ENCODE measurements around the gene FAAP100.

- no peak for TF ChIP-seq CTCF (IDR thresholded peaks at IDR 0.05)
- no peak for TF ChIP-seq SP1 (CRISPR knock-in tag; conservative IDR thresholded peaks at IDR 0.05)
- TF ChIP-seq TCF7 (CRISPR knock-in tag; IDR thresholded peaks at IDR 0.05; ENCODE audit: low read depth) = no peak
- TF ChIP-seq E2F4 (CRISPR knock-in tag; IDR thresholded peaks at IDR 0.05; ENCODE audit: borderline replicate concordance, low read depth) = no peak
- TF ChIP-seq MAX (CRISPR knock-in tag; IDR thresholded peaks at IDR 0.05) = no peak
- TF ChIP-seq ATF3 (CRISPR knock-in tag; conservative IDR thresholded peaks at IDR 0.05) = no peak
- TF ChIP-seq, protein P1, sequence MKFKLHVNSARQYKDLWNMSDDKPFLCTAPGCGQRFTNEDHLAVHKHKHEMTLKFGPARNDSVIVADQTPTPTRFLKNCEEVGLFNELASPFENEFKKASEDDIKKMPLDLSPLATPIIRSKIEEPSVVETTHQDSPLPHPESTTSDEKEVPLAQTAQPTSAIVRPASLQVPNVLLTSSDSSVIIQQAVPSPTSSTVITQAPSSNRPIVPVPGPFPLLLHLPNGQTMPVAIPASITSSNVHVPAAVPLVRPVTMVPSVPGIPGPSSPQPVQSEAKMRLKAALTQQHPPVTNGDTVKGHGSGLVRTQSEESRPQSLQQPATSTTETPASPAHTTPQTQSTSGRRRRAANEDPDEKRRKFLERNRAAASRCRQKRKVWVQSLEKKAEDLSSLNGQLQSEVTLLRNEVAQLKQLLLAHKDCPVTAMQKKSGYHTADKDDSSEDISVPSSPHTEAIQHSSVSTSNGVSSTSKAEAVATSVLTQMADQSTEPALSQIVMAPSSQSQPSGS (CRISPR knock-in tag; IDR thresholded peaks at IDR 0.05; ENCODE audit: borderline replicate concordance, low read depth) = no peak
- TF ChIP-seq JUN (CRISPR knock-in tag; IDR thresholded peaks at IDR 0.05) = no peak
- TF ChIP-seq SMAD4 (CRISPR knock-in tag; IDR thresholded peaks at IDR 0.05) = no peak
- no peak for TF ChIP-seq CREB1 (CRISPR knock-in tag; IDR thresholded peaks at IDR 0.05)
- no peak for TF ChIP-seq ZBTB21 (CRISPR knock-in tag; IDR thresholded peaks at IDR 0.05; ENCODE audit: borderline replicate concordance)
Observed at GRCh38 chr17:81550285-81550684, 1.9 kb downstream of the FAAP100 start.
